Measurements from ENCODE around the gene BSND.

BSND gene

DNA sequence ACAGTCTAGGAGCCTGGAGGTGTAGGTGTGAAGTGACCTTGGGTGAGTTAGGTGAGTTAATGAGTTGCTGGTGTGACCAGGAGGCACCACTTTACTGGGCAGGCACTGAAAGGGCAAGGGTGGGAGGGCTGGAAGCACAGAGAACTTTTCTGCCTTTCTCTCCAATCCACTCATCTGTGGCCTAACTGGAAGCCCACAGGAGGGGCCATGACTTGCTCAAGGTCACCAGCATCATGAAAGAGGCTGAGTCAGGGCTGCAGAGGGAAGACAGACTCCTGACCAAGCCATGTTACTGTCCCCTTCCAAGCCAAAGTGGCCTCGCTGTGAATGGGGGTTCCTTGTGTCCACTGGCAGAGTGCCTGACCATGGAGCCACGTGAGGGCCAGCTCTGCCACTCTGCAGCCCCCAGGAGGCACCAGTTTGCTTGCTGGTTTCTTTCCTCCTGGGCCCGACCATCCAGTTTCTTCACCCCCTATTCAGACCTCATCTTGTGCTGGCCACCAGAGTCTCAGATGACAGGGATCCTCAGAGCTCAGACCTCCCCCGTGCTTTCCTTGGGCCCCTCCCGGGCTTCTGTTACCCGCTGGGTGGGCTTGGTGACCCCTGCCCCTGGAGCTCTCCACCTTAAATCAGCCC, 4.3 kb upstream of the BSND start:
- no peak for DNase-seq

DNA sequence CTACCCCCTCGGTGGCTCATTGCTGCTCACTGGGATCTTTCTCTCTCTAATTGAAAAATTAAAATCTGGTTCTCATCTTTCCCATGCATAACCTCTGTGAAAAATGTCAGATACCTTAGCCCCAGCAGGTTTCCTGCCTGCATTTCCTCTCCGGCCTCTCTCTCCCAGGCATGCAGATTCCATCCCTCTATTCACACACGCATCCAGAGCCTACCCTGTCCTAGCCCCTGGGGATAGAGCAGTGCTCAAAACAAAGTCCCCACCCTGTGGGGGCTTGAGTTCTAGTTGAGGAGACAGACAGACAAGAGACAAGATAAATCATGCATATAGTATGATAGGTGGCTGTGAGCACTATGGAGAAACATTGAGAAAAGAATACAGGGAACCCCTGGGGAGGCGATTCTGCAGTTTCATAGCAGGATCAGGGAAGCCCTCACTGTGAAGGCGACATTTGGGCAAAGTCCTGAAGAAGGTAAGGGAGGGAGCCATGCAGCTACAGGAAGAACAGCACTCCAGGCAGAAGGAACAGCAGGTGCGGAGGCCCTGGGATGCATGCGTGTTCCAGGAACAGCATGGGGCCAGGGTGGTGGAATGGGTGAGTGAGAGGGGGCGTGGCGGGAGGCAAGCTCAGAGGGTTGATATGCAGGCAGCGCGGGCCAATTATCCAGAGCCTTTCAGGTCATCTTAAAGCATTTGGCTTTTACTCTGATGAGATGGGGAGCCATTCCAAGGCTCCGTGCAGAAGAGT, 3.5 kb upstream of the BSND start:
- DNase-seq, result no peak

DNA sequence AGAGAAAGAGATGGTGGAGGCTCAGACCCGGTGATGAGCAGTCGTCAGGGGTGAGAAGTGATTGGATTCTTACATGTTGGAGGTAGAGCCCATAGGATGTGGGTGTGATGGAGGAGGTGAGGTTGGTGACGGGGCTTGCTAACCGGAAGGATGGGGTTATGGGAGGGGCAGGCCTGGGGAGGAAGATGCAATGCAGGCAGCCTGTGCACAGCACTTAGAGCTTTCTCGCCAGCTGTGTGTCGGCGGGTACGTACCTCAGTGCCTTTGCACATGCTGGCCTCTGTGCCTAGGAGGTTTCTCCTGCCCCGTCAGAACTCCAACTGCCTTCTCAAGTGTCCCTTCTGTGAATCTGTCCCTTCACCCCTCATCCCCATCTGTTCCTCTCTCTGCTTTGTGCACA, 2.9 kb upstream of the BSND start:
- DNase-seq, result peak; percentile 25 to 67

DNA sequence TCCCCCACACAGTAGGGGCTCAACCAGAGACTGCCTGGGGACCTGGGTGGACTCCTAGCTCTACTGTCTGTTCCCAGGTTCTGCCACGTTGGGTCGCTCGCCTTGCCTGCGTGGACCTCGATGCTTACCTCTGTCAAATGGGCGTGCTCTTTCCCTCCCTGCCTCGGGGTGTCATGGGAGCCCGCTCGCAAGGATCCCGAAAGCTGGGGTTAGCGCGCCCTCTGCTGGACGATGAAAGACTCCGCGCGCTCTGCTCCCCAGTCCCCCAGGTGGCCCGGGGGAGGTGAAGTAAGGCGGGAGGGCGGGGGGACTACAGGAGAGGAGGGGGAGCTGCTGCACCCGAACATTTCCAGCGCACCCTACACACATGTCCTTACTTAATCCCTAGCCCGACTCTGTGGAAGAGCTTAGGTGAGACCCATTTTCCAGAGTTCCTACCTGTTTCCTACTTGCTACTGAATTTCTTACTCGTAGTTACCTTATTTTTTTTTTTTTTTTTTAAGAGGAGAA, 2.3 kb upstream of the BSND start:
- peak; percentile 72 to 84 for DNase-seq

DNA sequence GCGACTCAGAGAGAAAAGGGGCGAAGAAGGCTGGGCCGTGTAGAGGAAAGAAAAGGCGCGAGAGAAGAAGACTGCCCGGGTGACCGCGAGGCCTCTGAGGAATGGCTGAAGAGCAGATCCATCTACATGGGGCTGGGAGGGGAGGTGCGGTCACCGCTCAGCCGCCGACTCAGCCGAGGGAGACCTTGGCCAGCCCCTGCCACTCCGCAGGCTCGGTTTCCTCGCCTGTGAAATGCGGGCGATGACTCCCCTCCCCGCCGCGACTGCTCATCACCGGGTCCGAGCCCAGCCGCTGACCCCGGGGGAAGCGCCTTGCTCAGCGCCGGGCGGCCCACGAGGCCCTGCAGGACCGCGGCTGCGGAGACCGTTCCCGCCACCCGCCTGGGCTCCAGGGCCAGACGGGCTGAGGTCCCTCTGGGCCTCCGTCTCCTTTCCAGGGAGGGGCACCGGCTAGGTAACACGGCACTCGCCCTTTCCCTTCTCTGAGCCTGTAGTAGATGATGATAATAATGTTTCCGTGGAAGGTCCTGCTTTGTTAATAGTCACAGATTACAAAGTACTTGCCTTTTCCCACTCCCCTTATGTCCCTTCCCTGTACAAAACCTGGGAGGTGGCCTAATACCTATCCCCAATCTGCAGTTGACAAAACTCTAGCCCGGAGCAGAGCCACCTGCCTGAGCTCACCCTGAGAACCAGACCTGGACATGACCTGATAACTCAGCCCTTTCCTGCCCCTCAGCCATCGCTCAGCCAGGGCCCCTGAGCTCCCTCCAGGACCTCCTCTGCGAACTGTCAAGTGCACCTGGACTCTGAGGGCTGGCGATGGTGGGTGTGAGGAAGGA, 1.6 kb upstream of the BSND start:
- DNase-seq, result no peak

DNA sequence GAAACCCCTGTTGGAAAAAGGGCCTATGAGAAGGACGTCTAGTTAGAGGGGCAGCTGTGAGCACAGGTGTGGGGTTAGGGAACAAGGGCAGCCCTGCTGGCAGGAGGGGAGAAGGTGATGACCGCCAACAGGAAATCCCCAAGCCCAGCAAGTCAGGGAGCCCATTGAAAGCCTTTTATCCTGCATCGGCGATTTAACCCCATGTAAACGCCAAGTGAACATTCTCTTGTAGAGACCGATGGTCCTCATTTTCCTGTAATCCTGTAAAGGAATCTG, 1.1 kb upstream of the BSND start:
- DNase-seq, result no peak

DNA sequence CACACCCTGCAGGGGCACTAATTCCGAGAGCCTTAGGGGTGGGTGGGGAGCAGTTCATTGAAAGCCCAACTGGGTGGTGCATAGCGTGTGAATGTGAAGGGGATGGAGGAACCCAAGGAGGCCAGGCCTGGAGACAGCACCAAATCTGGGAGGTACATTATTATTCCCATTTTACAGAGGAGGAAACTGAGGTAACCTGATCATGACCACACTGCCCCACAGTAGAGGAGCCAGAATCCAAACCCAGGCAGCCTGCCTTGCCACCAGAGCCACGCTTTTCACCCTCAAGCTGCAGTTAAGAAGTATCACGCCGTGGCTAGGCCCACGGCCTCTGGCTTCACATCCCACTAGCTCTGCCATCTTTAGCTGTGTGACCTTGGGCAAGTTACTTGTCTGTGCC, 633 bp upstream of the BSND start:
- DNase-seq, result no peak

DNA sequence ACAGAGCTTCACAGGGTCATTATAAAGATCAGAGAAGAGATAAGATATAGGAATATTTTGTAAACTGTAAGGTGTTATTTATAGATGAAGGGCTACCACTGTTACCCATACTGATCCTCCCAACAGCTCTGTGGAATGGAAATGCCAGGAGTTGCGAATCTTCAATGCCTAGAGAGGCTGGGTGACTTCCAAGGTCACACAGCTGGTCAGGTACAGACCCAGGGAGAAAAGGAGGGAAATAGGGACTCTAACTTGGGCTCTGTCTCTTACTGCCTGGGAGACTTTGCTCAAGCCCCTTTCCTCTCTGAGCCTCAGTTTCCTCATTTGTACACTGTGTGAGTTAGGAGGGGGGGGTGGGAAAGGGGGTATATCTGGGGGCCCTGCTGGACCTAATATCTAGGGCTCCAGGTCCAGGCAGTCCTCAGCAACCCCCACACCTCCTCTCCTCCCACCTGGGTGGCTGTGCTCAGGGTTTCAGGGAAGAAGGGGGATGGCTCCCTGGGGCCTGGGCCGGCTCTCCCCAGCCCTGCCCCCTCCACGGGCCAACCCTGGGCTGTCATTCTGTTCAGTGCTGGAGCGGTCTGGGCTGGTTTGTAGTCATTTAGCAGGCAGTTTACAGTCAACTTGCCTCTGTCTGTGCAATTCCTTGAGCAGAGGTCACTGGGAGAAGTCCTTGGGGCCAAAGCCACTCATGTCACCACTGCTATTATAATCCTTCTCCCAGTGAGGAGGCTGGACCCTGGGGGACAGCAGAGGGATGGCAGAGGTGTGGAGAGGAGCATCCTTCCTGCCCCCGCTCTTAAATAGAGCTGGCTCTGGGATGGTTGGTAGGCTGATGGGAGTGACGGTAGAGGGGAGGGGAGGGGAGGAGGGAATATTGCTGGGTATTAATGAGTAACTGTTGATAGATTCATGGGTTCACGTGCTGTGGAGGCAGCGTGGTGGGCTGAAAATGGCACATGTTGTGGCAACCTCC, 1.7 kb downstream of the BSND start:
- DNase-seq, result no peak

DNA sequence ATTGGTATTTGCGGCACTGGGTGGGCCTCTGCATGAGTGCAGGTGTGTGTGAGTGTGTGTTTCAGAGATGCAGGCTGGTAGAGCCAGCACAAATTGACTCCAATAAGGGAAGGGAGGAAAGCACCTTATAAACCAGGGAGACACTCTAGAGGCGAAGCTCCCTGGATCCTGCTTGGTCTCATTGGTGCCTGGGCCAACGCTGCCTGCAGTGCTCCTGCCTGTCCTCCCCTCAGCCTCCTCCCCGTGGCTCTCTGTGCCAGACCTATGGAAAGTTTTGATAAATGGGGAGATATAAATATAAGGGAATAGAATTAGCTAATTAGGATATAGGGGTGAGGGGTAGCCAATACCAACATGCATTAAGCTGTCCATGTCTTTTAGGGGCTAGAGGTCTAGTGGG, 2.6 kb downstream of the BSND start:
- DNase-seq, result no peak

DNA sequence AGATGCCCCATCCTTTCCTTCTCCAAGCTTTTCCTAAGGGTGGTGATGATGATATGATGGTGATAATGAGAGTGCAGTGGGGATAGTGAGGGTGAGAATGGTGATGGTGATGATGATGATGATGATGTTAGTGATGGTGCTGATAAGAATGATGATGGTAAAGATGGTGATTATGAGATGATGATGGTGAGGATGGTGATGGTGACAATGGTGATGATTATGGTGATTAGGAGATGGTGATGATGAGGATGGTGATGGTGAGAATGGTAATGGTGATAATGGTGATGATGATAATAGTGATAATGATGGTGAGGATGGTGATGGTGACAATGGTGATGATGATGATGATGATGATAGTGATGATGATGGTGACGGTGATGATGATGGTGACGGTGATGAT, 4.0 kb downstream of the BSND start:
- DNase-seq, result no peak

DNA sequence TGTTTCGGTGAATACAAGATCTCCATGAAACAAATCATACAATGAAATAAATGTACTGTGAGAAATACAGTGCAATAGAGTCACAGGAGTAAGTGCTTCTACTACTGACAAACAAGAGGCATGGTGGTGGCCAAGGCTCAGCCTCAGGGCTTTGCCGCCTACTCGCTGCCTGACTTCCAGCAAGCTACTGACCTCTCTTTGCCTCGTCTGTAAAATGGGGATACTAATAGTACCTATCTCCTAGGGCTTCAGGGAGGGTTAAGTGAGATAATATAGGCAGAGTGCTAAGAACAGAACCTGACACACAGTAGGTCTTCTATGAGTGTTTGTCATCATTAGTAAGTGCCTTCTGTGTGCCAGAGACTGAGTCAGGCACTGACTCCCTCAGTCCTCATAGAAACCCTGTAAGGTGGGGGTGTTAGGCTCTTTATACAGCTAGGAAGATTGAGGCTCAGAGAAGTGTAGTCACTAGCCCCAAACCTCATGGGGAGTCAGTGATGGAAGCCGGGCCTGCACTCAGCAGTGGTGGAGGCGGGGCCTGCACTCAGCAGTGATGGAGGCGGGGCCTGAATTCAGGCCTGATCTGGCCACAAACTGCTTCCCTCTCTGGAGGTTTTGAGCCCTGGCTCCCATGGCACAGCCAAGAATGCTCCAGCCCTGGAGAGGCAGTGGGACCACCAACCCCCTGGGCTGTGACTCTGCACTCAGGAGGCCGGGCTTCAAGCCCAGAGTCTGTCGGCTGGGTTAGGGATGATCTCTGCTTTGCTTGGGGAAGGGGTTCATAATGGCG, 6.8 kb downstream of the BSND start:
- no peak for DNase-seq

DNA sequence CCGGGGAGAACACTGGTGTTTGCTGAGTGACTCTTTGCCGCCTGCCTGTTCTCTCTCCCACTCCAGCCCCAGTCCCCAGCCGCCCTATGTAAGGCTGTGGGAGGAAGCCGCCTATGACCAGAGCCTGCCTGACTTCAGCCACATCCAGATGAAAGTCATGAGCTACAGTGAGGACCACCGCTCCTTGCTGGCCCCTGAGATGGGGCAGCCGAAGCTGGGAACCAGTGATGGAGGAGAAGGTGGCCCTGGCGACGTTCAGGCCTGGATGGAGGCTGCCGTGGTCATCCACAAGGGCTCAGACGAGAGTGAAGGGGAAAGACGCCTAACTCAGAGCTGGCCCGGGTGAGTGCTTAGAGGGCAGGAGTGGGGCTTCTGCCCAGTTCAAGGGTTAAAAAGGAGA, 8.2 kb downstream of the BSND start:
- DNase-seq, result no peak

DNA sequence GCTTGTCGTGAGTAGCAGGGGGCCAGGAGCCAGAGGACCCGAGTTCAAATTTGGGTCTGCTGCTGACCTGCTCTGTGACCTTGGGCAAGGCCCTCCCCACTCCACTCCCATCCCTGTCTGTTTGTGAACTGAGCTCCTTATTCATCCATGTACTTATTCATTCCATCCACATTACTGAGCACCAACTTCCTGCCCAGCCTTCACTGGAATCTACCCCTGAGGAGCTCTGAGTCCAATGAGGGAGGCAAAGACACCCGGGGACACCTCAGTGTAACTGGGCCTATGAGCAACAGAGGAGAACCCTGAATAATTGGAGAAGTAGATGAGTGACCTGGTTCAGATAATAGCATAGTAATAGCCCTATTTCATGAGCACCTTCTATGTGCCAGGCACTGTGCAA, 8.9 kb downstream of the BSND start:
- DNase-seq, result no peak

DNA sequence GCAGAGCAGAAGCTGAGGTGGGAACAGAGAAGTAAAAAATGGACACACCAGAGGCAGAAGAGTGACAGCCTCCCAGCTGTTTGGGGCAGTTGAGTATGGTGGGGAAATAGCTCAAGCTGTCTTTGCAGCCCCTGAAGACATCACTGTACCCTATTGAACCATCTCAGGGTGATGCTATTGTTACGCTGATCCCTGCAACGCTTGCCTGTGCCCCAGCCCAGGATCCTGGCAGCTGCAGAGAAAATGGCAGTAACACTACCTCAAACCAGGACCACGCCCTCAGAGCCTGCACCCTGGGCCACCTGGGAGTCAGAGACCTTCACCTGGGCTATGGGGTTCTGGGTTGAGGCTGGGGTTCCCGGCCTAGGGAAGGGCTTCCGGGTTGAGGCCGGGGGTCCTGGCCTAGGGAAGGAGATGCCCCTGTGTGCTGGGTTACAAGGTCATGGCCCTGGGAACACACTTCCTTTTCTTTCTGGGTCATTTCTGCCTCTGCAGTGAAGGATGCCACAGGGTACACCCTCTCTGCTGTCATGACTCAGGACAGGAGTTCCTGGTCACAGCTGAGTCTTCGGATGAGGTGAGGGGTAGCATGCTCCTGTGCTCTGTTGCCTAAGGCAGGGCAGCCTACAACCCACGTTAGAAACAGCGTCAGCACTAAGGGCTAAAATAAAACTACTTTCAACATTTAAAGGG, 11.6 kb downstream of the BSND start:
- no peak for DNase-seq

DNA sequence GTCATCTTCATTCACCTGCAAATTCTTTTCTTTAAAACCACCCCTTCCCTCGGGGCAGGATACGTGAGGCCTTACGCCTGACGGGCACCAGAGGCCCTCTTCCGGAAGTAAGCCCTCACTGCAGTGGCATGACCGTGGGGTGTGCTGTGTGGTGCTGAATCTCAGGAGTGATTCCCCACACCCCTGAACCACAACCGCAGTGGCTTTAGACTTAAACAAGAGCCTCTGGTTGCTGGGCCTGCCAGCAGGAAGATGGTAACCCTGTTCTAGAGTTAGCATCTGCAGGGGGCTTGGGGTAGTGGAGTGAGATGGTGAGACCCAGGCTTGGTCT, 12.1 kb downstream of the BSND start:
- no peak for DNase-seq

DNA sequence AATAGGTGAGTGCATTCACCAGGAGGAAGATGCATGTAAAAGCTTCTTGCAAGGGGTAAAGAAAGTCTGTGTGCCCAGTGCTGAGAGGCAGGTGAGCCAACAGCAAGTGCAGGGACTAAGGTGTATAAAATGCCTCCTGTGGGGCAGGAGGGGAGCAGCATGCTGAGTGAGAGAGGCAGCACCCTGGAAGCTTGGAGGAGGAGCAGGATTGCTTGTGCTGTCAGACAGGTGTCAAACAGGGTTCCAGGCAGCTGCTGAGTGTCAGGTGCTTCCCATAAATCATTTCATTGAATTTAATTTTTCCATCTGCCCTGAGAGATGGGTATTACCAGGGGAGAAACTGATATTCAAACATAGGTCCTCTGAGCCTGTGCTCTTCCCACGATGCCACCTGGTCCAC, 13.9 kb downstream of the BSND start:
- DNase-seq, result no peak

DNA sequence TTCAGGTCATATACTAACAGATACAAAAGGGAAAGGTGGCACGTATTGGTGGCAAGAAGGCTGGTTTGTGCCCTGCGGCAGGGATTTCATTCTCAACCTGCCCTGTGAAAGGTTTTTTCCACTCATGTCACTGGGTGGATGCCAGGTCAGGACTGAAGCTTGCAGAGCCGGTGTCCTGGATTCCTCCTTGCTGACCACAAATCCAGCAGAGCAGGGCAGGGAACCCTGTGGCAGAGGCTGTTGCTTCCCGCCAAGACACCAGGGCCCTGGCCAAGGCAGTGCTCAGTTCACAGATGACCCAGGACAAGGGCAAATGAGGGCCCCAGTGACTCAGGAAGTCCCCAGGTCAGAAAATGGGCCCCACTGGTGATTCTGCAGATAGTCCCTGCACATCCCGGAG, 16.4 kb downstream of the BSND start:
- DNase-seq, result no peak

DNA sequence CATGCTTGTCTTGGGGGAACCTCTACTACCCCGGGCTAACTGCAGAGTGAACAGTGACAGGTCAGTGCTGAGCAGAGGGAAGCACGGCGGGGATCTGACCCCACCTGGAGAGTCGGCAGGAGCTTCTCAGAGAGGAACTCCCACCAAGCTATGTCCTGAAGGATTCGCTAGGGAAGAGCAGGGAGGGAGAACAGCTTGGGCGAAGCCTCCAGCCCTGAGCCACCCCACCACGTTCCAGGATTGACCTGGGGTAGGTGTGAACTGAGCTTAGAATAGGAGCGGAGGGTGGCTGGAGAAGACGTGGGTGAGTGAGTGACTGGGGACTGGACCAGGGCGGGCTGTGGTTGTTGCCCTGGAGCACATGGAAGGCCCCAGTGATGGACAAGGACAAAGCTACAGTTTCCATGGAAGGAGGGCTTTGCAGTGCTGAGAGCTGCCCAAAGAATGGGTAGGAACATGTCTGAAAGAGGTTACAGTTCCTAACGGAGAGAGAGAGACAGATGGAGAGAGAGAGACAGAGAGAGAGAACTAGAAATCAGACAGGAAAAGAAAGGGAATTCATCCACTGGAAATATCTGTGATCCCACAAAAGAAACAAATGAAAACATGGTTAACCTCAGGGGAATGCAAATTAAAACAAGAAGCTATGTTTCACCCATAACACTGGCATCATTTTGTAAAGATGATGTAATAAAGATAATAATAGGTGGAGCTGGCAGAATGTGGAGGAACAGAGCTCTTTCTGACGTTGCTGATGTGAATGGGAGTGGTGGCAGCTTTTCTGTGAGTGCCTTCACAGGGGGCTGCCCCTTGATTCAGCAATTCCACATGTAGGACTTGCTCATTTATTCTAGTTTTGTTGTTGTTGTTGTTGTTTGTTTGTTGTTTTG, 17.2 kb downstream of the BSND start:
- no peak for DNase-seq

DNA sequence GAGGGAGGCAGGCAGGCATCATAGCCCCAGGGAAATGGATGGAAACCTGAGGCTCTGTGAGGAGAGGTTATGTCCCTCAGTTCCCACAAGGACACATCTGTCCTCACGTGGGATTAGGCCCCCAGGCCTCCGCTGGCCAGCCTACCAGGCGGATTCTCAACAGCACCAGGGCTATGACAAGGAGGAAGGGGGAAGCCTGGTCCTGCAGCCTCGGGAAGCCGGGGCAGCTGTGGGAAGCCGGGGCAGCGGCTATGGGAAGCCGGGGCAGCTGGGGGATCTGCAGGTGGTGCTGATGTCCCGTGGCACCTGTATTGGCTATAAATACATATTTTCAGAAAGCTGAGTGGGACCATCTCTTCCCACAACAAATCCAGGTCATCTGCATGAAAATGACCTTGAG, 19.7 kb downstream of the BSND start:
- DNase-seq, result no peak

DNA sequence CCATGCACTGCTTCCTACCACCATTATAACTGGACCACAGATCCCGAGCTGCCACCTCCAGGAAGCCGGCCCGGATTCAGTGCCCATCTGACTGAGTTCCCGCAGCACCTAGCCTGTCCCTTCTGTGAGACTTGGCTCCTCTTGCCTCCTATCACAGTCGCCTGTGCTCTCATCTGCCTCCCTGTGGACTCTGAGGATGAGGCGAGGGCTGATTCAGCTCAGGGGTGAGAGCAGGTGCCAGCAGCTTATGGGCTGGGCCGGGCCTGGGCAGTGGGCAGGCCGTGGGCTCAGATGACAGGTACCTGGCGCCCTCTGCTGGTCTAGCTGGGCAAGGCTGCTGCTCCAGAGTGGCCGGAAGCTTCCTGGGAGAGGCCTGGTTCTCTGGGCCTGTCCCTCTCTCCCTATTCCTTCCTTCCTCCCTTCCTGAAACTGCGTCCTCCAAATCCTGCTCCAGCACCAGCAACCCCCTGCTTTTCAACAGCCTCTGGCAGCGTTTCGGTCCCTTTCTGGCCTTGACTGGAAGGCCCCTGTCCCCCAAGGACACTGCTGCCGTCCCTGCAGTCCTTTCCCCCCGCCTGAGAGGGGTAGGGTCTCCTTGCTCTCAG, 23.3 kb downstream of the BSND start:
- DNase-seq, result peak; percentile 58 to 60
